Upper lobe of left lung (tissue), 4 donors: ENCODE results near the gene PLN.

Source experiments
- EP300 ChIP-seq, 4 donors: sonication (generic); formaldehyde crosslinking; IDR thresholded peaks; one replicate each; pipeline ENCODE4 v1.5.1; 2017; ENCODE audit warnings: antibody characterized with exemption in 4 of 4, control low read depth in 2 of 4
- POLR2A ChIP-seq, 4 donors: fragments of 450-650 bp; IDR thresholded peaks; one replicate each; pipeline ENCODE4 v1.5.1; 2016 to 2017; ENCODE audit warnings: antibody characterized with exemption in 4 of 4, mild to moderate bottlenecking in 2 of 4
- POLR2AphosphoS5 ChIP-seq, 2 donors: sonication (generic); formaldehyde crosslinking; IDR thresholded peaks; one replicate each; pipeline ENCODE4 v1.5.1; 2017; ENCODE audit warnings: antibody characterized with exemption in 2 of 2
- TF ChIP-seq, protein P1 (sequence below), 6 experiments: fragments of 450-650 bp in 4 of 6; fragments of 200-600 bp in 2 of 6; sonication (generic) in 2 of 6; IDR thresholded peaks; one replicate each; pipeline ENCODE4 v1.5.1; 2016 to 2019; ENCODE audit warnings: antibody characterized with exemption in 6 of 6

DNA sequence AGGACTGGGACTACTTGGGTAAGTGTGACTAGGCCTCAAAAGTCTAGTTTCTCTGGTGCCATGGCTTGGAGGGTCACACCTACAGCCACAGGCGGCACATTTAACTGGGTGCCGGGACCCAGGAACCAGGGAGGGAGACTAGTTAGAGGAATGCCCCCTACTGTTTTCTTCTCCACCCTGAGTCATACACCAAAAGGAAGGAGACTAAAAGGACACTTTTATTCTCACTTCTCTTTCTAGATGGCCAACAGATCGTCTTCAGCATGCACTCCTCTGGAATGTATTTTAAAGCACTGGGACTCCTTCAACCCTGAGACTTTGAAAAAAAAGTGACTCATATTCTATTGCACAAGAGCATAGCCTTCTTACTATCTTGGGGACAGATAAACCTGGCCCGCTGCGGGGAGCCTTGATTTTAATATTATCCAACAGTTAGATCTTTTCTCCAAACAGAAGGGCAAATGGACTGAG lies 33.4 kb downstream of the PLN start:
- TF ChIP-seq POLR2AphosphoS5 (IDR thresholded peaks at IDR 0.05) (no peak), EP300 (IDR thresholded peaks at IDR 0.05) (no peak), POLR2A (IDR thresholded peaks at IDR 0.05) (no peak)
- TF ChIP-seq, protein P1, sequence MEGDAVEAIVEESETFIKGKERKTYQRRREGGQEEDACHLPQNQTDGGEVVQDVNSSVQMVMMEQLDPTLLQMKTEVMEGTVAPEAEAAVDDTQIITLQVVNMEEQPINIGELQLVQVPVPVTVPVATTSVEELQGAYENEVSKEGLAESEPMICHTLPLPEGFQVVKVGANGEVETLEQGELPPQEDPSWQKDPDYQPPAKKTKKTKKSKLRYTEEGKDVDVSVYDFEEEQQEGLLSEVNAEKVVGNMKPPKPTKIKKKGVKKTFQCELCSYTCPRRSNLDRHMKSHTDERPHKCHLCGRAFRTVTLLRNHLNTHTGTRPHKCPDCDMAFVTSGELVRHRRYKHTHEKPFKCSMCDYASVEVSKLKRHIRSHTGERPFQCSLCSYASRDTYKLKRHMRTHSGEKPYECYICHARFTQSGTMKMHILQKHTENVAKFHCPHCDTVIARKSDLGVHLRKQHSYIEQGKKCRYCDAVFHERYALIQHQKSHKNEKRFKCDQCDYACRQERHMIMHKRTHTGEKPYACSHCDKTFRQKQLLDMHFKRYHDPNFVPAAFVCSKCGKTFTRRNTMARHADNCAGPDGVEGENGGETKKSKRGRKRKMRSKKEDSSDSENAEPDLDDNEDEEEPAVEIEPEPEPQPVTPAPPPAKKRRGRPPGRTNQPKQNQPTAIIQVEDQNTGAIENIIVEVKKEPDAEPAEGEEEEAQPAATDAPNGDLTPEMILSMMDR (IDR thresholded peaks at IDR 0.05) = no peak
